HuH-7.5 (cell line): ENCODE results near the gene MATN4.

Source experiments
- DNase-seq: peaks from one replicate; pipeline ENCODE4 v3.0.0; 2011; ENCODE audit warnings: low spot score

The MATN4 gene

DNA sequence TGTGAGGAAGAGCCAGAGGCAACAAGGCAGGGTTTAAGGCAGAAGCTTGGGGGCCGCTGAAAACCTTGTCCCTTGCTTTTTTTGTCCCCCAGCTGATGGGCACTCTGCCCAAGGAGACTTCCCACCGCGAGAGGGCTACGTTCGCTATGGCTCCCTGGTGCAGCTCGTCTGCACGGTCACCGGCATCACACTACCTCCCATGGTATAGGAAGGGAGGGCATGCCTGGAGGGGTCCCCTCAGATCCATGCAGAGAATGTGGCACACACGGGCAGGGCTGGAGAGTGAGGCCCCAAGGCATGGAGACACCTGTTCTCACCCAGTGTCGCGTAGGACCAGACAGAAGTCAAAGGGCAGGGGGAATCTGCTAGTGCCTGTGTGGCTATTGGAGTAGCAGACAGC, 5.8 kb upstream of the MATN4 start:
- no peak for DNase-seq

DNA sequence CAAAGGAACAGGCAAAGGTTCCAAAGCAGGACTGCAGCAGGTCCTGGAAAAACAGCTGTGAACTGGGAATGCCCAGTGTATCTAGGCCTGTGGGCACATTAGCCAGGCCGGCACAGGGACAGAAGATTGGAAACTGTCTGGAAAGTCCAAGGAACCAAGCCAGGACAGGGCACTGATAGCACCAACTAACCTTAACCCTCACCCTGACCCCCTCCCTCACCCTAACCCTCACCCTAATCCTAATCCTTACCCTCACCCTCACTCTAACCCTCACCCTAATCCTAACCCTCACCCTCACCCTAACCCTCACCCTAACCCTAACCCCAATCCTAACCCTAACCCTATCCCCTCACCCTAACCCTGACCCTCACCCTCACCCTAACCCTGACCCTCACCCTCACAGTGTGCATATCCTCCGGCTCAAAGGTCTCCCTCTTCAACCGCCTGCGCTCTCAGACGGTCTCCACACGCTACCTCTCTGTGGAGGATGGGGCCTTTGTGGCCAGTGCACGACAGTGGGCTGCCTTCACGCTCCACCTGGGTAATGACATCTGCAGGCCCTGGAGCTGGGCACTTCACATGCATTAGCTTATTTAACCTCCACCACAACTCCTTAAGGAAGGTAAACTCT, 5.1 kb upstream of the MATN4 start:
- no peak for DNase-seq

DNA sequence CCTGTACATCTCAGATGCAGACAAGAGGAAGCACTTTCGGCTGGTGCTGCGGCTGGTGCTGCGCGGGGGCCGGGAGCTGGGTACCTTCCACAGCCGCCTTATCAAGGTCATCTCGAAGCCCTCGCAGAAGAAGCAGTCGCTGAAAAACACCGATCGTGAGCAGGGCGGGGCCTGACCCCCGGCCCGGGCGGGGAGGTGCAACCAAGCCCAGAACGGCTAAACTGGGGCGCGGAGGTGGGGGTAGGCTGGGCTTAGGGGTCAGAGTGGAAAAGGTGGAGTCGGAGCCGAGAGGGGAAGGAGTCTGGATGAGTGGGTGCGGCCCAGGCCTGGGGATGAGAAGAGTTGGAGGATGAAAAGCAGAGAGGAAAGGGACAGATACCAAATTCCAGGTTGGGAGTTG, 4.1 kb upstream of the MATN4 start:
- no peak for DNase-seq

DNA sequence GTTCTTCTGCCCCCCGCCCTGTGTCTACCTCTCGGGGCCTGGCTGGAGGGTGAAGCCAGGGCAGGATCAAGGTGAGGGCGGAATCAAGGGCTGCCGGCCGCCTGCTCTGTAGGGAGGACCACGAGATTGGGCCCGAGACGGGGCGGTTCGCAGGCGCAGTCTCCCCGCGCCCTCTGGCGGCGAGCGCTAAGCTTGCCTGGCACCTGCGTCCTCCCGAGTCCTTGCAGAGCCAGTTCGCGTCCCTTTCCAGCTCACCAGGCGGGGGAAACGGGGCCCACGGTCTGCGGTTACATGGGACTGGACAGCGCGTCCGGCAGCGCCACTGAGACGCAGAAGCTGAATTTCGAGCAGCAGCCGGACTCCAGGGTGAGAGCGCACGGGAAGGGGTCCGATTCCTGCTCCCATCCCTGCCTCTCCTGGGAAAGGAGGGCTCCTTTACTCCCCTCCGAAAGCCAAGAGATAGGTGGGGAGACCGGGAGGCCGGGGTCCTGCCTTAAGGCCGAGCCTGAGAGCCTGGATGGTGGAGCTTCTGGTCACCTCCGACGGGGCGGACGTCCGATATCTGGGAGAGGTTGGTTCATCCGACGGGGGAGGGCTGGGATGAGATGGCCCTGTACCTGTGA, 3.6 kb upstream of the MATN4 start:
- peak; percentile 97 for DNase-seq

DNA sequence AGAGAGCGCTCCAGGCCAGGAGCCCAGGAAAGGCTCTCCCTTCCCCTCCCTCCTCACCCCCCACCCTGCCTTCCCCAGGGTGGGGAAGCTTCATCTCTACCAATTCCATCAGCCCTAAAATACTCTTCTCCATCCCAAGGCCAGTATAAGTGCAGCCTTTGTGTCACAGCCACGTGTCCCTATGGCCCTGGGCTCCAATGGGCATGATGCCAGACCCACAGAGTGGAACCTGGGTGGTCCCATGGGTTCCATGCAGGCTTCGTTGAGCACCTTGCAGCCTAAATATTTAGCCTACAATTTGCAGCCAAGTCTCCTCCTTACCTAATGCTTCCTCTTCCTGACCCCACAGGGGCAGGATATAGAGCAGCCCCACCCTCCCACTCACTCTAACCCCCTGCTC, 976 bp upstream of the MATN4 start:
- no peak for DNase-seq

DNA sequence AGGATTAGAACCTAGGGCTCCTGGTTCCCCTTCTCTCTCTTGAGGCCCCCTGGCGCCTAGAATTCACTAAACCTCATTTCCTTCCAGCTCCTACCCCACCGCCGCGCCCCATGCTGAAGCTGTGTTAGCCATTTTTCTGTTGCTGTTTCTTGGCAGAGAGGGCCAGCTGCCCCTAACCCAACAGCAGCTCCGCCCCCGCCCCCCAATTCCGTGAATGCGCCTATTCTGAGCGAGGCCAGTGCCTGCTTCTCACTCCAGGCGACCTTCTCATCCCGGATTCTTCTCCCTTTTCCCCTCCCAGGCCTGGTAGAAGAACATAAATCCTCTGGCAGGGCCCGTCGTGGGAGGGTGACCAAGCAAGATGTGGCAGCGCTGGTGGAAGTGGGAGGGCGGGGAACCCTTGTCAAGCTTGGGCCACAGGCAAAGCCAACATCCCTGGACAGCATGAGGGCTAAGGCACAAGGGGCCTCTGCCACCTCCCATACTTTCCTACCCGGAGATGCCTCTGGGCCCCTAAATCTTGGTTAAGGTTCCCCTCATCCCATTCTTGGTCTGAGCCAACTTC, 941 bp downstream of the MATN4 start:
- DNase-seq = no peak

DNA sequence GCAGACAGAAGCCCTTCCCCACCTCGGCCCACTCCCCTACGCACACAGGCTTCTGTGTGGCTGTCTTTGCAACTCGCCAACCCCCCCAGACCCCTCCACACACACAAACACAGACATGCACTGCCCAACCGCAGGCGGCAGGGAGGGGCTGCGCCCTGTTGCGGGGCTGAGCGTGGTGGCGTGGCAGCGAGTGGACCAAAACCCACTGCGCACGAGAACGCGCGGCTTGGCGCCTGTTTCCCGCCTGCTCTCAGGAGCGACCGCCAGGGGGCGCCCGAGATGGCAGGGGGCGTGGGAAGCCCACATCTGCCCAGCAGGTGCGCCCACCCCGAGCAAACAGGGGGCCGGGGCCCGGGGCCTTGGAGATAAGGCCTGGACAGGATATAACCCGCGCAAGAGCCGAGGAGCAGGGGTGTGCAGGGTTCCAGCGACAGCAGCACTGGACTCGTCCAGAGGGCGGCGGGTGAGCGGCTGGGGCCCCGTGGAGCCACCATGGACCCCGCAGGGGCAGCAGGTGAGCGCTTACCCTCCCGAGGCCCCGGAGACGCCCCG, 1.6 kb downstream of the MATN4 start, which contains the start of gene RBPJL:
Gene RBPJL (plus strand): TSS at position 410 of the 552 bp plus-strand sequence. CDS start 83 bp downstream, at position 493.
- DNase-seq = no peak

DNA sequence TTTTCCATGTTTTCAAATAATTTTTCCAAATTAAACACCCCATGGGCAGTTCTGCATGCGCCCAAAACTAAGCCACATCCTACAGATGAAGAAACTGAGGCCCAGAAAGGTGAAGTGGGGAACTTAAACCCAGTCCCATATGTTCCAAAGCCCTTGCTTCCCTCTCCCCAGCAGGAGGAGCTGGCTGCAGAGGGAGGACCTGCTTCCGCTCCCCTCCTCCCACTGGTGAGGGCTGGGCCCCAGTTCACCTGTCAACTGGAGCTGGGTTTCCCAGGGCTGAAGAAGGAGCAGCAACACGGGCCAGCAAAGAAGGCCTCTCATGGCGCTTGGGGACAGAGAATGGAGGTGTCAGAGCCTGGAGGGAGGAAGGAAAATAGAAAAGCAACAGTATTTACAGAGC, 2.8 kb downstream of the MATN4 start:
- no peak for DNase-seq

DNA sequence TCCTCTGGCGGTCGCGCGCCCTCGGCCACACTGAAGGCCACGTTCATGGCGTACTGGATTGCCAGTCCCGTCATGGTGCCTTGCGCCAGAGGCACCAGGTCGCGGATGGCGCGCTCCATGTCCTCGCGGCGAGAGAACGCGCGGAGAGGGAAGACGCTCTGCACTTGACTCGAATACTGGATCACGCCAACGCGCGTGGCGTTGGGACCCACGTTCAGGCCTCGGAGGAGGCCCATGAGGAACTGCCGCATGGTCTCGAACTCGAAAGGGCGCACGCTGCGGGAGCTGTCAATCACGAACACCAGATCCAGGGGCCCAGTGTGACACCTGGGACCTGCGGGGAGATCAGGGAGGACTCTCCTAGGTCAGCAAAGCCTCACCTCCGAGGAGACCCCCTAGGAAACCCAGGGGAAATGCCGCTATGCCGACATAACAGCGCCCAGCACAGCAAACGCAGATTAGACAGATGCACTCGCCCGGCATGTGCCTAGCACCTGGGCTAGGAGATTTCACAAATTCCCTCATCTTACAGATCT, 3.6 kb downstream of the MATN4 start:
- DNase-seq = no peak

DNA sequence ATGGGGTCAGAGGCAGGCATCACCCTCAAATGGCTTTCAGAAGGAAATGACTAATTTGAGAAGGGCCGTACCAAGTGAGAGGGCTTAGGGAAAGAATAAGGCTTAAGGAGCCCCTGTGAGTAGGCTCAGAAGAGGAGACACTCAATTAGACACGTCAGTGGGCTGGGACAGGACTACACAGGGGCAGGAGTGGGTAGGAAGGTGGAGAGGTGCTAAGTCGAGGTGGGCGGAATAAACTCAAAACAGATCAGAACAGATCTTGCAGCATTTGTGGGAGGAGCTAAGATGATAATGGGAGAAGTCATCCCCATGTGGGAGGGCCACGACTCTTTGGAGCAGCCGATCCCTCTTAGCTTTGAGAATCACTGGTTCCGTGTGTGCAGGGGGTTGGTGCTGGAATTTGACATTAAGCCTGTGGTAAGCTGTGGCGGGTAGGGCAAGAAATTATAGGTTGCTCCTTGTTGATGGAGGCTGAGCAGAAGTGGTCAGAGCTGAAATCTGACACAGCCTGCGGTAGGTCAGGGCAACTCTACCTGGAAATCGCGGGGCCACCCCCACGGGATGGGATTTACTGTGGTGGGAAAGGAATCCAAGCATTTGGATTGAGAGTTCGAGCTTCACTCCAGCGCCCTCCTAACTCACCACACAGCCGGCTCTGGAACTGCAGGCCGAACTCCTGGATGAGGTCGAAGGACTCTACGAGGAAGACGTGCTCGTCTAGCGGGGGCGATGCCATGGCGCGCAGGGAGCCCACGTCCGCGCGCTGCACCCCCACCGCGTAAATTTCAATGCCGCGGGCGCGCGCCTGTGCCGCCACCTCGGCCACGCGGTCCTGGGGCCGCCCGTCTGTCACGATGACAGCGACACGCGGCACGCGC, 4.3 kb downstream of the MATN4 start:
- no peak for DNase-seq

DNA sequence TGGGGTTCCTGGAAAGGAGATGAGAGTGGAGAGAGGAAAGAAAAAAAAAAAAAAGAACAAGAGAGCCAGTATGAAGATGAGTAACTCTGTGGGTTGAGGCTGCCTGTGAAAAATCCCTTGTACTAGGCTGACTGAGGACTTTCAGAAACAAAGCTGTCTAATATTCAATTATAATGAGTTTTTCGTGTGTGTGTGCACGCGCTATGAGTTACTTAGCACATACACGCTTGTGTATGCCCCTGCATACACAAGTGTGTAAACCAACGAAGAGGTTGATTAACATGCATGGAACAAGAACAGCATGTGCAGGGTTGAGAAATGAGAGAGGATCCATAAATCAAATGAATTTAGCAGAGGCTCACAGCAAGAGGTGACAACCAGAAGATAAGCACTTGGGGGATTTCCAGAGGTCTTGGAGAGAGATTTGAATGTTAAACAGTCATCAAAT, 6.3 kb downstream of the MATN4 start:
- no peak for DNase-seq

DNA sequence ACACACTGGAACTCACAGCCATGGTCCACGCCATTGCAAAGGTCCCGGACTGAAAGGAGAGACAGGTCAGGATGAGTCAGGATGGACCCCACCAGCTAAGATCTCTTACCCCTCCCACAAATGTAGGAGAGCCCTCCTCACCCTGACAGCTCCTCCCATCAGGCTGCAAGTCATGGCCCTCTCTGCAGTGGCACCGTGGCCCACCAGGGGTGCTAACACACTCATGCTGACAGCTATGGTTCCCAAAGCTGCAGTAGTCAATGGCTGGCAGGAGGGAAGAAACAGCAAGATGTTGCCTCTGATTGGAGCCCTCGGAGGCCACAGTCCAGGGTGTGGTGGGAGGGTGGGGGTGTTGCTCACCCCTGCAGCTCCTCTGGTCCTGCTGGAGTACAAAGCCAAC, 7.1 kb downstream of the MATN4 start:
- DNase-seq = peak; percentile 85

DNA sequence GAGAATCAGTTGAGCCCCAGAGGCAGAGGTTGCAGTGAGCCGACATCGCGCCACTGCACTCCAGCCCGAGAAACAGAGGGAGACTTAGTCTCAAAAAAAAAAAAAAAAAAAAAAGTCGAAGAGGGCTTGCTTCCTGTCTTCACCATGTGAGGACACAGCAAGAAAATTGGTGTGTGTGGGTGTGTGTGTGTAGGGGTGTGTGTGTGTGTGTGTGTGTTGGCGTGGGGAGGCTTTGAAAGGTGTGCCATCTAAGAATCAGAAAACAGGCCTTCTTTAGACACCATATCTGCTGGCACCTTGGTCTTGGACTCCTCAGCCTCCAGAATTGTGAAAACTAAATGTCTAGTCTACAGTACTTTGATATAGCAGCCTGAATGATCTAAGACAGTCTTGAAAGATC, 8.3 kb downstream of the MATN4 start:
- no peak for DNase-seq

DNA sequence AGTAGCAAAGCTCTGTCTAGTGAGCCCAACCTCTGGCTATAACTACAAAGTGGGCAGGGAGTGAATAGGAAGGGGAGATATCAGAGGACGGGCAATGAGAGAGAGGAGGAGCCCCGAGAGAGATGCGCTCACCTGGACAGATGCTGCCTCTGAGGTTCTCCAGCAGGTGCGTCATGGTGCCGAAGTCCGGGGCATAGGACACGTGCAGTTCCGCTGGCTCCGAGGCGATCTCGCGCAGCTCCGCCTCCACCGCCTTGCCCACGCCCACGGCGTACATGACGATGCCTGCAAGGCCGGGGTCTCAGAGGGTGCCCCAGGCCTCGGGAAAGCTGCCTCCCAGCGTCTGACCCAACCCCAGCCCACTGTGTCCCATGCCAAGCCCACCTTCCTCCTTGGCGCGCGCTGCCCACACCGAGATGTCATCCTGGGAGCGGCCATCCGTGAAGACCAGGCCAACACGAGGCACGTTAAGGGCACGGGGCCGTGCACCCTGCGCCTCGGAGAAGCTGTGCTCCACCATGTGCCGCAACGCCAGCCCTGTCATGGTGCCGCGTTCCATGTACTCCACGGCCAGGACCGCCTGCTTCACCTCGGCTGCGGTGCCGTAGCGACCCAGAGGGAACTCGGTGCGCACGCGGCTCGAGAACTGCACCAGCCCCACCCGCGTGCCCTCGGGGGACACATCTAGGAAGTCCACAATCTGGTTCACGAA, 10.2 kb downstream of the MATN4 start:
- no peak for DNase-seq

DNA sequence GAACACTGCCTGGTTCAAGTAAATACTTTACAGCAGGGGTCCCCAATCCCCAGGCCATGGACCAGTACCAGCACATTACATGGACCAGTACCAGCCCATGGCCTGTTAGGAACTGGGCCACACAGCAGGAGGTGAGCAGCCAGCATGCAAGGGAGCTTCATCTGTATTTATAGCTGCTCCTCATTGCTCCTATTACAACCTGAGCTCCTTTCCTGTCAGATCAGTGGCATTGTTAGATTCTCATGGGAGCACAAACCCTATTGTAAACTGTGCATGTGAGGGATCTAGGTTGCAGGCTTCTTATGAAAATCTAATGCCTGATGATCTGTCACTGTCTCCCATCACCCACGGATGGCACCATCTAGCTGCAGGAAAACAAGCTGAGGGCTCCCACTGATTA, 13.4 kb downstream of the MATN4 start:
- no peak for DNase-seq

DNA sequence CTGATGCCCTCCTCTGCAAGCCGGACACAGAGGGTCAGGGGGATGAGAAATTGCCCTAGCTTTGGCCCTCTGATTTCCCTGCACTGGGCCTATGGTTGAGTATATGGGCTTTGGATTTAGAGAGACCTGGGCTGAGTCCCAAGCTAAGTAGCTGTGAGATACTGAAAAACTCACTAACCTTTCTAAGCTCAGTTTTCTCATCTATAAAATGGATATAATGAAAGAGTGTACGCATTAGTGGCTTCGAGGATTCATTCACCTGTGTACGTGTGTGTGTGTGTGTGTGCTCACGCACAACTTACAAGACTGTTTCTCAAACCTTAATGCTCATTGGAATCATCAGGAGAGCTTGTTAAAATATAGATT, 14.1 kb downstream of the MATN4 start:
- no peak for DNase-seq

DNA sequence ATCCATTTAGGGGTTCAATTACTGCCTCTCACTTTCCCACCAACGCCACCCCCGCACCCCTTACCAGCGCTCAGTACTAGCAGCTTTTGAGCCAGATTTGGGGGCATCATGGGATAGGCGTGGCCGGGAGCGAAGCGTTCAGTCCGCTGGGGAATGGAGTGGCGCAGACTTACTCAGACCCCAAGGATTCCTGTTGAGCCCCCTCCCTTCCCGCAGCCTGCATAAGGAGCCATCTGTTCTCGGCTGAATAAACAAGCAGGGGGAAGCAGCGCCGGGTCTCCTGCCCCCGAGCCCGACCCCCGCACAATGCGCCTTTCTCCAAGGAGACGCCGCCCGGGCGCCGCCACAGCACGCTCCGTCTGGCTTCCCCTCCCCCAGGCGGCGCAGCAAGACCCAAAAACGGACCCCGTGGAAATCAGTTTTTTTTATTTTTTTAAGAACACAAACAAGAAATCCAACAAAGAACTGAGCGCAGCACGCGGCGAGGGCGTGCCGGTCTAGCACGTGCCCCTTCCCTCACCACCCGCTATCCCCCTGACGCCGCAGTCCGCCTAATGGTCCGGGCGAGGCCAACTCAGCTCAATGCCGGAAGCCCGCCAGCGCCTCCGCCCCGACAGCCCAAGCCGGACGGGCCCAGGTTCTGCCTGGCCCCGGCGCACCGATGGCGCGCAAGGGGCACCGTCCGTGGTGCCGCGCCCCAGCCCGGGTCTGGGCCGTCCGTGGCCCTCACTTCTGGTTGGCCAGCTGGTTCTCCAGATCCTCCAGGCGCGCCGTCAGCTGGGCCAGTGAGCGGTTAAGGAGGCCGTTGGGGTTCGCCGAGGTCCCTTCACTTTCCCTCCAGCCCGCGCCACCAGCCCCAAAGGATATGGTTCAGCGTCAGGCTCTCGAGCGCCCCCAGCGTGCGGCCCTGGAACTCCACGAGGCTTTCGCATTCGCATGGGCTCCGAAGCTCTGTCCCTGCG, 14.8 kb downstream of the MATN4 start:
- peak; percentile 94 for DNase-seq

DNA sequence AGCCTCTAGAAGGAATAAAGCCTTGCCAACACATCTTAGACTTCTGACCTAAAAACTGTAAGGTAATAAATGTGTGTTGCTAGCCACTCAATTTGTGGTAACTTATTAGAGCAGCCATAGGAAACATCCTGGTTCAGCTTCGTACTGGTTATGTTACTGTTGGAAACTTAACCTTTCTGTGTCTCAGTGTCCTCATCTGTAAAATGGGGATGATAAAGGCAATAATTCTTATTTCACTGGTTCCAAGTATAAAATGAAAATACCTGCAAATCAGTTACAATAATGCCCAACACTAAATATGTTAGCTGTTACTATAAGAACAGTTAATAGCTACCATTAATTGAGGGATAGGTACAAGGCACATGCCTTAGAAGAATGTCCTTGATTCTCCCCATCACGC, 15.8 kb downstream of the MATN4 start:
- DNase-seq = no peak

DNA sequence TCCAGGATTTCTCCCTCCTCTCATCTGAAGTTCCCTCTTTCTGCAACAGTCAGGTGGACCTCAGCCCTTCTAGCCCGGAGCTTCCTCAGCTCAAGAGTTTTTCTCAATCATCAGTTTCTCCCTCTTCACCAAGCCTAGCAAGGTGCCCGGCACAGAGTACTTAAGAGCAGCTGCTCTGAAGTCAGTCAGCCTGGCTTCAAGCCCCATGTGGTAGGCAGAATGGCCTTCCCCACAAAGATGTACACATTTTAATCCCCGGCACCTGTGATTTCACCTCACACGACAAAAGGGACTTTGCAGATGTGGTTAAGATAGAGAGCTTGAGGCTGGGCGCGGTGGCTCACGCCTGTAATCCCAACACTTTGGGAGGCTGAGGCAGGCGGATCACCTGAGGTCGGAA, 16.6 kb downstream of the MATN4 start:
- no peak for DNase-seq

DNA sequence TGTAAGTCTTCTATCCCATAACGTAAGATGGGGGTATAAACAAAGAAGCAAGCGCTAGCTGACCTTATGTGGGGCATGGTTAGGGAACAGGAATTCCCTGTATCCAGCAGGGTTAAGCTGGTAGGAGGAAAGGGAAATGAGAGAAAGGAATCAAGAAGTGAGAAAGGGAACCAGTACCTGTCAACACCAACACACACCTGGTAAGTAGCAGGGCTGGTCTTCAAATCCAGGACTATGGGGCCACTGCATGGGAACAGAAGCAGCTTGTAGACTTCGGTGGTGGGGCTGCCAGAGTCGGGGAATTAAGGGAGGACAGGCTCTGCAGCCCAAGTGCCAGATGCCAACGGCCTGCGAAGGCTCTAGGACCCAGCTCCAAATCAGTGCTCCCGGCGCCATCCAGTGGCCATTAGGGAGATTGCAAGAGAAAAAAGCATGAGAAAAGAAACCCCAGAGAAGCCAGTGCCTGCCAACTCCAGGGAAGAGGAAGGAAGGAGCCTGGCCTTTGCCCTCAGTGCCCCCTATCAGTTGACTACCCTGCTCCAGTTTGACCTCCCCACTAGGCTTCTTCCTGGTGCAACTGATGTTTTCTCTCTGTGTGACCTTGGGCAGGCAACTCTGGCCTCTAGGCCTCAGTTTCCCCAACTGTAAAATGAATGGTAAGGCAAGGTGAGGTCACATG, 17.3 kb downstream of the MATN4 start:
- peak; percentile 89 for DNase-seq
